ENCODE measurements around the gene COL16A1.
"Not testable (repeated sequence)": the region's sequence is repeated elsewhere in the genome, so short reads cannot be mapped to it uniquely, and the experiment has no call there.

COL16A1 gene

GRCh38 chr1:31732751-31733289 is 29.0 kb upstream of the COL16A1 start:
- no peak for DNase-seq

GRCh38 chr1:31732343-31732742 is 28.5 kb upstream of the COL16A1 start:
- no peak for DNase-seq

GRCh38 chr1:31731049-31731565 is 27.3 kb upstream of the COL16A1 start:
- DNase-seq, result no peak

GRCh38 chr1:31730336-31731048 is 26.7 kb upstream of the COL16A1 start:
- no peak for DNase-seq

GRCh38 chr1:31727849-31728248 is 24.0 kb upstream of the COL16A1 start:
- DNase-seq, result no peak

GRCh38 chr1:31727195-31727594 is 23.4 kb upstream of the COL16A1 start:
- DNase-seq, result no peak

- no peak for DNase-seq
These were observed 22.9 kb upstream of the COL16A1 start for GRCh38 chr1:31726715-31727114.

- DNase-seq, result no peak
These were observed 22.1 kb upstream of the COL16A1 start for GRCh38 chr1:31725777-31726535.

- DNase-seq, result no peak
These were observed 21.3 kb upstream of the COL16A1 start for GRCh38 chr1:31725134-31725533.

- peak; percentile 16 for DNase-seq
These were observed 20.1 kb upstream of the COL16A1 start for GRCh38 chr1:31723828-31724359.

- DNase-seq, result no peak
These were observed 14.6 kb upstream of the COL16A1 start for GRCh38 chr1:31718327-31718897.

- DNase-seq, result no peak
These were observed 13.5 kb upstream of the COL16A1 start for GRCh38 chr1:31717341-31717740.

- no peak for DNase-seq
These were observed 12.0 kb upstream of the COL16A1 start for GRCh38 chr1:31715873-31716220.

- no peak for DNase-seq
These were observed 11.5 kb upstream of the COL16A1 start for GRCh38 chr1:31715087-31715872.

GRCh38 chr1:31714442-31715086 is 10.7 kb upstream of the COL16A1 start:
- DNase-seq, result no peak

- DNase-seq, result no peak
These were observed 8.8 kb upstream of the COL16A1 start for GRCh38 chr1:31712630-31713029.

- DNase-seq, result no peak
These were observed 8.3 kb upstream of the COL16A1 start for GRCh38 chr1:31712068-31712467.

GRCh38 chr1:31708324-31708723 is 4.5 kb upstream of the COL16A1 start:
- DNase-seq, result no peak

- no peak for DNase-seq
These were observed 3.9 kb upstream of the COL16A1 start for GRCh38 chr1:31707711-31708110.

GRCh38 chr1:31707059-31707600 is 3.3 kb upstream of the COL16A1 start:
- DNase-seq, result not testable (repeated sequence)

- no peak for DNase-seq
These were observed 2.7 kb upstream of the COL16A1 start for GRCh38 chr1:31706384-31707058.
